SKM-1 (cell line): ENCODE measurements around the gene CCSER2.
"Not testable (repeated sequence)": the region's sequence is repeated elsewhere in the genome, so short reads cannot be mapped to it uniquely, and the experiment has no call there.

Source experiments
- DNase-seq: peaks from one replicate; lab custom pipeline; 2025; ENCODE audit not compliant: unreplicated experiment; lab: John Stamatoyannopoulos, UW

The CCSER2 gene

DNA sequence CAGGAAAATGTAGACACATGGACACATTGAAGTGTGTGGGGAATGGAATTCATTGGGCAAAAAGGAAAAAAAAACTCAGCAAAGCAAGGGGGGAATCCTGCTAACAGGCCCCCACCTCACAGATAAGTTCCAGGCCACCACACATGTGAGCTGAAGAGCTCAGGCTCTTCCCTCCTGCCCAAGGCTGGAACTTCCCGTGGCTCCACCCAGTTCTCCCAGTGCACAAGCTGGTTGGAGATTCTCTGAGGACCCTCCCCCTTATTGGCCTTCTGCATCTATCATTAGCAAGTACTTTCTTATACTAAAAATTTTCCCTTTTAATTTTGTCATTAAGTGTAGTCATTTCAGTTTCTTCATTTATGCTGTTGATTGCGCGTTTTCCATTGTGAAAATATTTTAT lies 190.8 kb downstream of the CCSER2 start:
- DNase-seq = no peak

- DNase-seq = no peak
These were observed 192.6 kb downstream of the CCSER2 start for GRCh38 chr10:84521013-84521412.

GRCh38 chr10:84521468-84521867 lies 193.1 kb downstream of the CCSER2 start:
- DNase-seq = no peak

- DNase-seq = no peak
These were observed 194.4 kb downstream of the CCSER2 start for GRCh38 chr10:84522612-84523462.

- DNase-seq = no peak
These were observed 195.1 kb downstream of the CCSER2 start for GRCh38 chr10:84523526-84523925.

DNA sequence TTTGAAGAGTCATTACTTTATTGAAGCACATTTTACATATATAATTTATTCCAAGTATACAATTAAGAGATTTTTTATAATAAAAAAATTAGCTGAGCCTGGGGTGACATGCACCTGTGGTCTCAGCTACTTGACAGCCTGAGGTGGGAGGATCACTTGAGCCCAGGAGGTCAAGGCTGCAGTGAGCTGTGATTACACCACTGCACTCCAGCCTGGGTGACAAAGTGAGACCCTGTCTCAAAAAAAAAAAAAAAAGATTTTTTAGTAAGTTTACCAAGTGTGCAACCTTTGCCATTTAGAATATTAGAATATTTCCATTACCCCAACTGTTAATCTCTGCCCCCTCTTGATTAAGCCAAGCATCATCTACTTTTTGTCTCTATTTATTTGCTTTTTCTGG lies 196.0 kb downstream of the CCSER2 start:
- no peak for DNase-seq

- no peak for DNase-seq
These were observed 196.9 kb downstream of the CCSER2 start for GRCh38 chr10:84525120-84525806.

- not testable (repeated sequence) for DNase-seq
These were observed 197.4 kb downstream of the CCSER2 start for GRCh38 chr10:84525807-84526182.

DNA sequence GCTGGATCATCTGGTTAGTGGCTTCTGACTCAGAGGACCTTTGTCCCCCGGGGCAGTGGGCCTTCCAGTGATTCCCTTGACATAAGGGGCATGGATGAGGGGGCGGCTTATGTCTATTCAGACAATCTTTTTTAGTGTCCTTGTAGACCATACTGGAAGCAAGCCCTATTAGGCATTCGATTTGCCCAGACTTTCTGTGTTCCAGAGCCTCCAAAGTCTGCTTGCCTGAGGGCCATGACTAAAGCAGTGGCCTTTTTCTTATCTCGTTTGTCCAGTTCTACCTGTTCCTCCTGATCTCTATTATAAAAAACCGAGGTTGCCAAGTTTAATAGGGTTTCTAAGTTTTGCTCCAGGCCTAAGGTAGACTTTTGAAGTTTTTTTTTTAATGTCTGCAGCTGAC lies 199.0 kb downstream of the CCSER2 start:
- not testable (repeated sequence) for DNase-seq

GRCh38 chr10:84528526-84528925 lies 200.1 kb downstream of the CCSER2 start:
- not testable (repeated sequence) for DNase-seq

DNA sequence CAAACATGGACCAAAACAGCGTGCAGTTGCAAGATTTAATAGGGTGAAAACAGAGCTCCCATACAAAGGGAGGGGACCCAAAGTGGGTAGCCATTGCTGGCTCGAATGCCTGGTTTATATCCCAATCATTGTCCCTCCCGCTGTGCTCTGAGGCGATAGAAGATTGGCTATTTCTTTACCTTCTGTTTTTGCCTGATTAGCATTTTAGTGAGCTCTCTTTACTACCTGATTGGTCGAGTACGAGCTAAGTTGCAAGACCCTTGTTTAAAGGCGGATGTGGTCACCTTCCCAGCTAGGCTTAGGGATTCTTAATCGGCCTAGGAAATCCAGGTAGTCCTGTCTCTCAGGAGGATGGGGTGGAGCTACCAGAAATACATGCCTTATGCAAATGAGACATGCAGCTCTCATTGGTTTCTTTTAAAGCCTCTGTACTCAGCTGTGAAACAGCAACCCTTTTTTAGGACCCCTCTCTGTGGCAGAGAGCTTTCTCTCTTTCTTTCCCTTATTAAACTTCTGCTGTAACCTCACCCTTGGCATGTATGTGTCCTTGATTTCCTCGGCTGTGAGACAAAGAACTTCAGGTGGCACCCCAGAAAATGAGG lies 202.4 kb downstream of the CCSER2 start:
- DNase-seq = no peak

- DNase-seq = no peak
These were observed 203.0 kb downstream of the CCSER2 start for GRCh38 chr10:84531396-84531795.

GRCh38 chr10:84534168-84534567 lies 205.8 kb downstream of the CCSER2 start:
- DNase-seq = no peak

- DNase-seq = peak; percentile 59
These were observed 209.1 kb downstream of the CCSER2 start for GRCh38 chr10:84537447-84537931.

- no peak for DNase-seq
These were observed 209.6 kb downstream of the CCSER2 start for GRCh38 chr10:84538036-84538435.

DNA sequence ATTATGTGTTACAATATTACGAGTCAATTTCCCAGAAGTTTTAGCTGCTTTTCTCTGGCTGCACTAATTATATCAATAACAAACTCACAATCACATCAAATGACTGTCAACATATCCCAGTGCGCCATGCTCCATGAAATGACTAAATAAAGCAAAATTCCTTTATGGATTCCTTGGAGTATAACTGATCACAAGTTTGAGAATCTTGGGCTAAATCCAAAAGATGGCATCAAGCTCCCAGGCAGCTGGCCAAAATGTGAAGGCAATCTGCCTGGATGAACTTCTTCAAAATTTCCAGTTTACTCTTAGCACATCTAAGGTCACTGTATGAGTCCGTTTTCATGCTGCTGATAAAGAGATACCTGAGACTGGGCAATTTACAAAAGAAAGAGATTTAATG lies 210.8 kb downstream of the CCSER2 start:
- DNase-seq = no peak

GRCh38 chr10:84540022-84540616 lies 211.7 kb downstream of the CCSER2 start:
- DNase-seq = no peak

DNA sequence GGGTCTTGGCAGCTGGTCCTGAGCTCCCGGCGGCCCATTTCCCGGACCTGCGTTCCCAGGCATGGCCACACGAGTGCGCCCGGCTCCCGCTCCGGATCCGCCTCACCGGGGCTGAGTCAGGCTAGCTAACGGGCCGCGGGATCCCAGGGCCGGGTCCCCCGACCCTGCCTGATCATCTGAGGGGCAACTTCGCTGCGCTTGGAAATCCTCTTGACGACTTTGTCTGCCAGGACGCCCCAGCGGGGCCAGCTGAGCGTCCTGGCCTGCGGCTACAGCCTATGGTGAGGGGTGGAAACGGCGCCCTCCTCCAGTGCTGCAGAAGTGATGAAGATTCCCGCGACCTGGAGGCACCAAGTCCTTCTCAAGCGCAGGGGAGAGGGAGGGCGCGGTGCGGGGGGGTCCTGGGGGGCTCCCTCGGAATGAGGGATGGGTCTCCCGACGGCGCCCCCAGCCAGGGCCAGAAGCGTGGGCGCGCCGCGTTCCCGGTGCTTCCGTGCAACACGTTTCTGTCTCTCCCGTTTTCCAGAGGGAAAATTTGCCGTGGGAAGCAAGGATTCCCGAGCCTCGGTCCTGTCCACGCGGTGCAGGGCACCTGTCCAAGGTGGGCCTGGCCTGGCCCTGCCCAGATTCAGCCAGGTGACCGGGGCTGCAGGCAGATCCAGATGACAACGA lies 212.4 kb downstream of the CCSER2 start:
- no peak for DNase-seq

- no peak for DNase-seq
These were observed 212.9 kb downstream of the CCSER2 start for GRCh38 chr10:84541289-84541637.

DNA sequence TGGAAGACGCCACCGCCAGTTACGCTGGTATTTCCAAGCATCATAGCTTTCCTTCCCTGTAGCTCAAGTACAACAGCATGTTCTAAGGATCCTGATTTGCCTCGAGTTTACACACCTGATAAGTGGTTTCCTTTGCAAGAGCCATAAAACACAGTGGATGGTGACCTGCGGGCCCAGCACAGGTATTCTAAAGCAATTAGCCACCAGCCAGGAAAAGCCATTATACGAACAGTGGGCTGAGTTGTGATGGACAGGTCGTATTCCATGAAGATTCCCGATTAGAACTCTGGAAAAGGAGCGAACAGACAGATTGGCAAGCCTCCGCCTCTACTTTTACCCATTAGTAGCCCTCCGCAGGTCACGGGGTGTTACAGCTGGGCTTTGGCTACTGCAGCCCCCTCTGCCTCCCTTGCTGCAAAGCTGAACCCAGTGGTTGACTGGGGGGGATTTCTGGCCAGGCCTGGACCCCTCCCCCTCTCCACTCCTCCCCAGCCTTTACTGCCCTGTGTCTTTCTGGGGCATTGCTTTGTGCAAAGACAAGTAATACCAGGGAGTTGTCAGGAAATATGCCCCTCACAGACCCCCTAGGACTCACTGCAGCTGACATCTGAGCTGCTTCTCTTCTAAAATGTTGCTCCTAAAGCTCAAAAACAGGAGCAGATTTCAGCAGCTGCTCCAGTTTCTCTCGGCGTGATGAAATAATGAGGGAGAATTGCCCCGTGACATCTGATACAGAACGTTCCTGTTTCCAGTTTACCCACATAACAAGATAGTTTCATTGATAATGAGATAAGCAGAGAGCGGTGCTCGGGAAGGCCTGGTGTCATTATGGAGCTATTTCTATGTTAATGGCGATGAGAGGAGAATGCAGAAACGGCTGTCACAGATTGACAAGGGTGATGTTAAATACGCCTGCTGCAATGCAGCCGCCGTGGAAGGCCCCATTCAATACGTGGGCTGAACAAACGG lies 214.4 kb downstream of the CCSER2 start:
- no peak for DNase-seq
